Measurements from ENCODE around the gene ZMIZ1. TPM values are rescaled to one million over a fixed set of nuclear protein-coding genes. Genes with fewer than 3 reads are reported as not detected.

Gene ZMIZ1
- total RNA-seq, 1 experiment from 2014 or later: 47.2 TPM

DNA sequence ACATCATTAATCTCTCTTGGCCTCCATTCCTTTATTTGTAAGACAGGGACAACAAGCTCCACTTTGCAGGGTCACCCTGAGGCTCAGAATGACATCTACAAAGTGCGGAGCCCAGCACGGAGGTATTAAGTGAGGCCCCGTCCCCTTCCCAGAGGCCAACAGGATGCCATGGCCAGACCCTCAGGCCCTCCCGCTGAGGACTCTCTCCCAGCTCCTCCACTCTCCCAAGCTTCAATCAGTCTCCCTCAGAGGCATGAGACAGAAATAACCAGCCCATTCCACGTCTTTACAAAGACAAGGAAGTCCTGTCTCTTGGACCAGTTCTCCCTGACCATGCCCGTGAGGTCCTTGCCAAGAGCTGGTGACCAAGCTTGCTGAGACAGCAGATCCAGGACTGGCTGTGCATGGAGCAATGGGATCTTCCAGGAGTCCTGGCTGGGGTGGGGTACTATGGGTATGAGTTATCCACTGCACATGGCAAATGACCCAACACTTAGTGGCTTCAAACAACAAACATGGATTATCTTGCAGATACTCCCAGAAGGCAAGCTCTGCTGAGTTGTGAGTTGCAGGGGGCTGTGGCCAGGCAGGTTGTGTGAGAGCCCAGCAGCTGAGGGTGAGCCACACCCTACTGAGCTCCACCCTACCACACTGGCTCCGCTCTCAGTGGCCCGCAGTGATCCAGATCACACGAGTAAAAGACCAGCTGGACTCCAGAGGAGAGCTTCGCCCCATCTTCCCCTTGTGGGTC is 274.2 kb downstream of the ZMIZ1 start:
- no peak for DNase-seq (ENCODE audit: low read depth)

DNA sequence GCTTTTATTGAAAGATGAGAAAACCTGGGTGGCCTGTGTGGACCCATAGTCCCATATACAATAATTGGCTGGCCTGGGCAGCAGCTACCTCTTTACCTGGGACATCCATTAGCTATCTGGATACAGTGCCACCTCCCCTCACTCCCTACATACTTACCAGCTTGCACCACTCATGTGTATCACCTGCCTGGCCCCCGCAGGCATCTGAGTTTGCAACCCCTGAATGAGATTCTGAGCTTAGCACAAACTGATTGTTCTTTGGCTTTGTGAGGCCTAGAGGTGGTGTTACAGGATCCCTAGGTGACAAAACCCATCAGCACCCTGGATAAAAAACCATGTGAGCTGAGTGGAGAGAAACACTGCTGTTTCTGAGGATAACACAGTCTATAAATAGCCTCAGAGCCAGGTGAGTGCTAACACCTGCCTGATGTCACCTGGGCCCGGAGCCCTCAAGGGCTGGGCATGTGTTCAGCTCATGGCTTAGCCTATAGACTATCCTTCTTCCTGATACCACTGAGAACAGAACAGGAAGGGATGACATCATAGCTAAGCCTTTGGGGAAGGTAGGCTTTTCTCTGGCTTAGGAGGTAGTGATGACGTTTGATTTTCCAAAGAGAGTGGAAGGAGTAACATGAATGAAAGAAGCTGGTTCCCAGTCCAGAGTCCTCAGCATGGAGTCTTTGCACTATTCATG is 275.9 kb downstream of the ZMIZ1 start:
- DNase-seq (ENCODE audit: low read depth): no peak

DNA sequence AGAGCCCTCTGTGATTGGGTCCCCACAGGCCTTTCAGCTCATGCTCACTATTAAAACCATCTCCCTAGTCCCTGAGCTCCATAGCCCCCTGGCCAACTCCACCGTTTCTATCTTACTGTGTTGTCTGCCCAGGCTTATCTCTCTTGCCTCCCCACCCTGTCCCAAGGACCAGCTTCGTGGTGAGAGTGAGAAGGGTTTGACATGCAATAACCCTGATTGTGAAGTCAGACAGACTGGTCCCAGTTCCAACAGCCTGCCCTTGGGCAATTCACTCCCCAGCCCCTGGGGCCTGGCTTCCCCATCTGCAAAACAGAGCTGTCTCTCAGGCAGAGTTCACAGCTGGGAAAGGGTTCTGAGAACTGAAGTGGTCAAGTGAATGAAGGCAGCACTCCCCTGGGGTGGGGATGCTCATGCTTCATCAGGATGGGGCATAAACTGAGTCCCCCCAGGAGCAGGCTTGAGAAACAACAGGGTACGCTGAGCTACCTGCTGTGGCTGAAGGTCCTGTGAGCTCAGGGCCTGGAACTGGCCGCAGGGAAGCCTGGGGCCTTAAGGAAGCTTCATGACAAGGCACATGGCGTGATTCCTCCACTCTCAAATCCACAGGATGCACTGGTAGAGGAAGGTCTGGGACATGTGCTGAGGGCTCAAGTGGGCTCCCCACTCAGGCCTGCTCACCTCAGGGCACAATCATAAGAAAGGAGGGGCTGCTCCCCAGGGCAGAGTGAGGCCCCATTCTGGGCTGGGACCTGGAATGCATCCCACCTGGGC is 276.7 kb downstream of the ZMIZ1 start:
- no peak for DNase-seq (ENCODE audit: low read depth)

DNA sequence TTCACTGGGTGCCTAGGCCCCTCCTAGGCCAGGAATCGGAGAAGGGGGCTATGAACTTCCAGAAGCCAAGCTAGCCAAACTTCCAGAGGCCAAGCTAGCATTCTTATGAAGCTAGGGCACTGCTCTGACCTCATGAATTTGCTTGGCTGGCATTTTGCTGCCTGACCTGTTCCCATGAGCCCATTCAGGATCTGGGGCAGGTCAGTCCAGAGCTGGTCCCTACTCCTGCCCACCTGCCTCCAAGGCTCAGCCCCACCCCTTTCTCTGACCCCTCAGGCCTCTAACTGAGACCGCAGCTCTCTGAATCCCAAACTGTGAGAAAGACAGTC is 277.2 kb downstream of the ZMIZ1 start:
- DNase-seq (ENCODE audit: low read depth): no peak

DNA sequence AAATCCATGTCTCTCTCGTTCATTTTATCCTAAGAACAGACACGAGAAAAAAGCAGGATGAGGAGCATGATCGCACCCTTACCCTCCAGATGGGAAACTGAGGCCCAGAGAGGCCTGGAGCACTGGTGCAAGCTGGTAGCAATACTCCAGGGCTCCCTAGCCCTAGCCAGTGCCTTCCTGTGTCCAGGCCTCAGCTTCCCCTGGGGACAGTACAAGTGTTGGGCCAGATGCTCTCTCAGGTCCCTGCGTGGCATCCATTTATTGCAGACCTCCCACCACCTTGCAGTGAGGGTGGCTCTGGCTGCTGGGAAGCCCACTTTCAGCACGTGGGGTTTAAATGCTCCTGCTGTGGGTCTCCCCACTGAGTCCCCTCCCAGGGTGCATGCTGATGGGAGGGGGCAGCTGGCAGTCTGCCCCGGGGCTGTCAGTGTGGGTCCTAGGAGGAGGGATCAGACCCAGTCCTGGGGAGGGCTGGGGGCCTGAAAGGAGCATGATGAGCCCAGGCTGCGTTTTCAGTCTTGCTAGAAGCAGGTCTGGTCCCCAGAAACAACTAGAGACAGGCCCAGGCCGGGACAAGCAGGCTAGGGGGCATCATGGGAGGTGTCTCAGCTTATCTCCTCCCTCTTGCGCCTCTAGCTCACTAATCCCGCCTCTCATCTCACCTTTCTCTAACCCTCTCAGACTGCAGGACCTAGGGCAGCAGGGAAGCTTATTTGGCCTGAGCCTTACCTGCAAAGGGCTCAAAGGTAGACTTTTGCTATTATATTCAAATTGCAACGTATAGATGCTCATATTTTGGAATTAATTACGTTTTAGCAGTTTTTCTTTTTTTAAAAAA is 277.8 kb downstream of the ZMIZ1 start:
- DNase-seq (ENCODE audit: low read depth): no peak

DNA sequence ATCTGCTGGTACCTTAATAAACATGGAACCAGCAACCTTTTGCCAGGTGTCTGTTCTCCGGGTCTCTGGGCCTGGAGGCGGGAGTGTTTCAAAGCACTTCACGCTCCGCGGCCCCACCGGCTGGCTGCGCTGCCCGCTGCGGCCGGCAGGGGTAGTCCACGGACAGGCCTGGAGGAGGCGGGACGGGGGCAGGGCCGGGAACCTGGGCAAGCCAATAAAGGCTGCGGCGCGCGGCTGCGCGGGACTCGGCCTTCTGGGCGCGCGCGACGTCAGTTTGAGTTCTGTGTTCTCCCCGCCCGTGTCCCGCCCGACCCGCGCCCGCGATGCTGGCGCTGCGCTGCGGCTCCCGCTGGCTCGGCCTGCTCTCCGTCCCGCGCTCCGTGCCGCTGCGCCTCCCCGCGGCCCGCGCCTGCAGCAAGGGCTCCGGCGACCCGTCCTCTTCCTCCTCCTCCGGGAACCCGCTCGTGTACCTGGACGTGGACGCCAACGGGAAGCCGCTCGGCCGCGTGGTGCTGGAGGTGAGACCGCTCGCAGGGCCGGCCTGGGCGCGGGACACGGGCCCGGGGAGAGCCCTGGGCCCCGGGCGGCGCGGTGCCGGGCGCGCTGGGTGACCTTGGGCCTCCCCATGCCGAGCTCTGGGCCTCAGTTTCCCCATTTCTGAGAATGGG is 278.6 kb downstream of the ZMIZ1 start, which contains the start of gene PPIF:
Gene PPIF (plus strand): TSS at position 244 of the 668 bp plus-strand sequence. CDS start 80 bp downstream, at position 324.
- DNase-seq (ENCODE audit: low read depth): peak; percentile 88

DNA sequence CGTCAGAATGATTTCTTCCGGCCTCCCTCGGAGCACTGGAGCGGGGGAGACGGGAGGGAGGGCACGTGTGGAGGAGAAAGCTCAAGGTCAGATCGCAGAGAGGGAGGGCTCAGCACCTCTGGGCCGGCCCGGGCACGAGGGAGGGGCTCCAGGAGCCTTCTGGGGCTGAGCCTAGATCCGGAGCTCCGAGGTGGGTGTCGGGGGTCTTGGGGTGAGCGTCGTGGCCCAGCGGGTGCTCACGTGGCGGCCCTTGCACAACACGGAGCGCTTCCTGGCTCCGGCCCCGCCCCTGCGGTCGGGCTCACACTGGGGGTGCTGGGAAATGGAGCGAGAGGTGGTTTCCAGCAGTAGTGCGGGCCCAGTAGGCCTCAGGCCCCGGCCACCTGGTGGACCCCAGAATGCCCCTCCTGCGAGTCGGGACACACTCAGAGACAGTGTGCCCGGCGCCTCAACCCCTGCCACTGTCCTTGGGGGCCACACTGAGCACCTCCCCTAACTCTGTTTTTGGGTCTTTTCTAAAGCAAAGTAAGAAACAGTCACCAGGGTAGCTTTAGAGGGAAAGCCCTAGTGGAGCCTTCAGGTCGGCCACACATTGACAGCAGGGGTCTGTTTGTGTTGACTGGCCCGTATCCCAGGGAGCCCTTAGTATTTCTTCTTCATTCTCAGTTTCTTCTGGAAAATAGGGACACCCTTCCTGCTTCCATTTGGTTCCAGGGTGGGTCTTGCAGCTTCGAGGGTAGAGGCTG is 279.3 kb downstream of the ZMIZ1 start:
- peak; percentile 62 for DNase-seq (ENCODE audit: low read depth)

DNA sequence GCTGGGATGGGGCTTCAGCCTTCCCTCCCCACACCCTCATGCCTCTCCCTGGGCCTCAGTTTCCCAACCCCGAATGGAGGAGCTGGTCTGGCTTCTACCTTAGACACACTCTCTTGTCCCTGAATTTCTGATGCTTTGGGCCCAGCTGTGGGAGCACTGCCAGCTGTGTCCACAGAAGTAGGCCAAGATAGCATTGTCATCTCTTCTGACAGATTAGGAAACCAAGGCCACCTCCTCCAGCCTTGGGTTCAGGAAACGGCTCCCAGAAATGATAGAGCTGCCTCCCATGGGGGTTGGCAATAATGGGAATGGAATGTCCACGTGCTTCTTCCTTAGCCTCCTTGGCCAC is 279.8 kb downstream of the ZMIZ1 start:
- DNase-seq (ENCODE audit: low read depth): no peak

DNA sequence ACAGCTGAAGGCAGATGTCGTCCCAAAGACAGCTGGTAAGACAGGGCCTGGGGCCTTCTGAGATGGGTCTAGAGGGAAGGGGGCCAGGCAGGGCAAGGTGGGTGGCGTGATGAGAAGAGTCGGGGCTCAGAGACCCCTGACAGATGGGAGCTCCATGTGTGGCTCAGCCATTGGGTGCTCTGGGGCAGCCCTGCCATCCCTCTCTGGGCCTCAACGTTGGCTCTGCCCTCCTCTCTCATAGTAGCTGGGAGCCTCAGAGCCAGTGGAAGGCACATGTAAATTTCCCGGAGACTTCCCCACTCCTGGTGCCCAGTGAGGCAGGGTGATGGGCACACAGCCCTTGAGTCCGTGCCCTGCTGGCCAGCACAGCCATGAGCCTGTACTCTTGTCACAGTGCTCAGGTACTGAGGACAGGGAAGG is 280.3 kb downstream of the ZMIZ1 start:
- DNase-seq (ENCODE audit: low read depth): no peak

DNA sequence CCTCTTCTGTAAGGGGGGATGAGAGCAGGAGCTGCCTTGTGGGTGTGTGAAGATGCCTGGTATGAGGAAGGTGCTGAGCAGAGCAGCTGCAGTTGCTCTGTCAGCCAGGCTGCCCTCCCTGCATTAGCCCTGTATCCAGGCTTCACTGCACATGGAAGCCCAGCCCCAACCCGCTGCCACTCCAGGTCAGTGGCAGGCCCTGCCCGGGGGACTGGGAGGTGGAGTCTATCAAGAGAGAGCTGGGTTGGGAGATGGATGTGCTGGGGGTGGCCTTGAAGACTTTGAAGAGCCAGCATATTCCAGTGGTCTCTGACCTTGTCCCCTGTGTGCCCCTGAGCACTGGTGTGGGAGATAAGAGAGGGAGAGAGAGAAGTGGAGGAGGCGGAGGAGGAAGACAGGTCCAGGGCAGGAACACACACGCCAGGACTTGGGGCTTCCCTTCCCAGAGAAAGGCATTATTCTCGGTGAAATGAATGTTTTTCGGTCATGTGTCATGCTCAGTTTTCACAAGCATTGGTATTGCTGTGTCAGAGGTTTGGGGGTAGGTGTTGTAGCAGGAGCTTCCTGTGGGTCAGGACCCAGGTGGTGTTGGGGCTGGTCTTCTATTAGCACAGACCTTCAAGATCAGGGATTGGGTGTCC is 281.1 kb downstream of the ZMIZ1 start:
- DNase-seq (ENCODE audit: low read depth): no peak

DNA sequence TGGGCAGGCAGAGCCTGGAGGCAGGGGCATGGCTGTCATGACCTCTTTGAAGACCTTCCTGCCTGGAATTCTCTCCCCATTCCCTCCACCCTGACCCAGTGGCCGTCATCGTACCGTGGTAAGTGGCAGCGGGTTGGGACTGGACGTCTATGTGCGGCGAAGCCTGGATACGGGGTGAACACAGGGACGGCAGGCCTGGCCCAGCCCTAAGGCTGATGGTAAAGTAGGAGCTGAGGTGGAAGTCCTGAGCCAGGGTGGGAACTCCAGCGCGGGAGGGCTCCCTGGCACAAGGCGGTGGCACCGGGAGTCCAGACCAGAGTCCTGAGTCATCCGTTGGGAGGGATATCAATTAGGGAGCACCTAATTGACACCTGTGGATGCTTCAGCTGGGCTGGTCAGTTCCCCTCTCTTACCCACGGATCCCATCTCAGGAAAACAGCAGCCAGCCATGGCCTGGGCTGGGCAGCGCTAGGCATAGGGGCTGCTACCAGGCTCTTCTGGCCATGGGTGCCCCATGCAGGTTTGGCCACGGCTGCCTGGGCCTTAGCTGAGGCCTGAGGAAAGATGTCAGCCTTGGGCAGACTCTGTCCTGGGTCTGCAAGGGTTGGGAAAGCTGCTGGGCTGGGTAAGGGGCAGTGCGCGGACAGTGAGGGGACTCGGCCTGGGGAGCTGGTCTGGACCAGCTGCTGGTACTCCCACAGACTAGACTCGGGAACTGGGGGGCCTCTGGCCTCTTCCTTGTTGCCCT is 281.8 kb downstream of the ZMIZ1 start:
- DNase-seq (ENCODE audit: low read depth): no peak

DNA sequence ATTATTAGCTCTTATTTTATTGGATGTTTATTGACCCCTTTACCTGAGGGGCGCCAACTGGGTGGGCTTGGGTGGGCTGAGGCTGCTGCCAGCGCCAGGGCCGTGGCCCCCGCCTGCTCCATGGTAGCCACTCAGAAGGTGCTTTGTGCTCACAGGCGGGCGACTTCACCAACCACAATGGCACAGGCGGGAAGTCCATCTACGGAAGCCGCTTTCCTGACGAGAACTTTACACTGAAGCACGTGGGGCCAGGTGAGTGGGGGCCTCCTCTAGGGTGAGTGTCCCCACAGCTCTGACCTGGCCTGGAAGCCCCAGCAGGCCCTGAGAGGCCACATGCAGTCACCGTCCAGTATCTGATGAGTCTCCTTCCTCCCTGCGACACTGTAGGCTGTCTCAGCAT is 282.6 kb downstream of the ZMIZ1 start:
- no peak for DNase-seq (ENCODE audit: low read depth)

DNA sequence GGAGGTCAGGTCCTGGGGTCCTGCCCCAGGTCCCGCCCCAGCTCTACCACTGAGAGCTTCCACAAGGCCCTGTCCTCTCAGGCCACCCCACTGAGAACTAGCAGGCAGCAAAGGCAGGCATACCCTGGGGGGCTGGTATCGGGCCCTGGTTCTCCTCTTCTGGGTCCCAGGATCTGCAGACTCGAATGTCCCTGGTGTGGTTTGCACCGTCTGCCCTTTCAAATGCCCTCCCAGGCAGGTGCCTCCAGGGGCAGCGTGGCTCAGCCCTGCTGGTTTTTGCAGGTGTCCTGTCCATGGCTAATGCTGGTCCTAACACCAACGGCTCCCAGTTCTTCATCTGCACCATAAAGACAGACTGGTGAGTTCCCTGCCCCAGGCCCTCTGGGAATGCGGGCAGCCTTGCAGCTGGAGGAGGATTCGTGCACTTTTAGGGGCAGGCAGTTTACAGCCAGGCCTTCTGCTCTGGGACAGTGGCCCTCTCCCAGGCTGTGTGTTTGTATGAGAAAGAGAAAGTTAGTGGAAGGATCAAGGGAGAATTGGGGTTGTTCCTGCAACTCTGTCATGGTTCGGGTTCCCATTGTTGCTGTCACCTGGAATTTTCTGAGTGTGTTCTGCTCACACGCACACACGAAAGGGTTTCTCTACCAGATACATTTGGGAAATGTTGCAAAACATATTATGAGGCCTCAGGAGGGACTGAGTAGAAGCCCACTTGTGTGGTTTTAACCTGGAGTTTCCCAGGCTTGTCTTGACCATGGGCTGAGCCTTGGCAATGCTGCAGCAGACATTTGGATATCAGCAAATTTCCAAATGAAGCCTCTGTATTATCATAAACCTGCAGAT is 283.5 kb downstream of the ZMIZ1 start:
- no peak for DNase-seq (ENCODE audit: low read depth)

DNA sequence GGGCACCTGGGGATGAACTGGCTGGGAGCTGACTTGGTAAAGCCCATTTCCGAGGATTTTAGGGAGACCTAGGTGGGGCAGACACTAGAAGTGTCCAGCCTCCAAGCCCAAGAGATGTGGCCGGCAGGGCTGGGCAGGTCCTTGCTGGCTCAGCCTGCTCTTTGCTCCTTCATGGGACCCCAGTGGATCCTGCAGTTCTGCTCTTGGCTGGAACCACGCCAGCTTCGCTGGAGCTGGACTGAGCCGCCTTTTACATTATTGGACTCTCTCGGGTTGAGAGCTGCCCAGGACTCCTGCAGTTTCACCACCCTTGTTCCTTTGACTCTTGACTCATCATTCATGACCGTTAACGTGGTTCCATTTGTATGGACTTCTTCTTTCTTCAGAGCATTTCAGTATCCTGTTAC is 284.2 kb downstream of the ZMIZ1 start:
- no peak for DNase-seq (ENCODE audit: low read depth)

DNA sequence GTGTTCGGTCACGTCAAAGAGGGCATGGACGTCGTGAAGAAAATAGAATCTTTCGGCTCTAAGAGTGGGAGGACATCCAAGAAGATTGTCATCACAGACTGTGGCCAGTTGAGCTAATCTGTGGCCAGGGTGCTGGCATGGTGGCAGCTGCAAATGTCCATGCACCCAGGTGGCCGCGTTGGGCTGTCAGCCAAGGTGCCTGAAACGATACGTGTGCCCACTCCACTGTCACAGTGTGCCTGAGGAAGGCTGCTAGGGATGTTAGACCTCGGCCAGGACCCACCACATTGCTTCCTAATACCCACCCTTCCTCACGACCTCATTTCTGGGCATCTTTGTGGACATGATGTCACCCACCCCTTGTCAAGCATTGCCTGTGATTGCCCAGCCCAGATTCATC is 285.0 kb downstream of the ZMIZ1 start:
- DNase-seq (ENCODE audit: low read depth): no peak

DNA sequence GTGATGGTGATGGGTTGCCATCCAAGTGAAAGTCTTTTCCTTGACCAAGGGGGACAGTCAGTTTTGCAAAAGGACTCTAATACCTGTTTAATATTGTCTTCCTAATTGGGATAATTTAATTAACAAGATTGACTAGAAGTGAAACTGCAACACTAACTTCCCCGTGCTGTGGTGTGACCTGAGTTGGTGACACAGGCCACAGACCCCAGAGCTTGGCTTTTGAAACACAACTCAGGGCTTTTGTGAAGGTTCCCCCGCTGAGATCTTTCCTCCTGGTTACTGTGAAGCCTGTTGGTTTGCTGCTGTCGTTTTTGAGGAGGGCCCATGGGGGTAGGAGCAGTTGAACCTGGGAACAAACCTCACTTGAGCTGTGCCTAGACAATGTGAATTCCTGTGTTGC is 285.4 kb downstream of the ZMIZ1 start:
- no peak for DNase-seq (ENCODE audit: low read depth)

DNA sequence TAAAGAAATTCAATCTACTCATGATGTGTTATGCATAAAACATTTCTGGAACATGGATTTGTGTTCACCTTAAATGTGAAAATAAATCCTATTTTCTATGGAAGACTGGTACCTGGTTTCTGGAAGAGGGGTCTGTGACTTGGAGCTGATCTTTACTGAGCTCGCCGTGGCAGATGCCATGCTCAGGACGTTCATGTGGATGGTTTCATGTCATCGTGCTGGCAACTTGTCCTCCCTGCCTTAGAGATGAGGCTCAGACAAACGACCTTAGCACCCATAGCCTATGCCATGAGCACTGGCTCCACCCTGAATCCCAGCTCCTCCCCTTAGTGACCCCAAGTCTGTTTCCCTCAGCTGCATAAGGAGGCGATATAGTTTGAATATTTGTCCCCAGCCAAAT is 285.8 kb downstream of the ZMIZ1 start:
- no peak for DNase-seq (ENCODE audit: low read depth)

DNA sequence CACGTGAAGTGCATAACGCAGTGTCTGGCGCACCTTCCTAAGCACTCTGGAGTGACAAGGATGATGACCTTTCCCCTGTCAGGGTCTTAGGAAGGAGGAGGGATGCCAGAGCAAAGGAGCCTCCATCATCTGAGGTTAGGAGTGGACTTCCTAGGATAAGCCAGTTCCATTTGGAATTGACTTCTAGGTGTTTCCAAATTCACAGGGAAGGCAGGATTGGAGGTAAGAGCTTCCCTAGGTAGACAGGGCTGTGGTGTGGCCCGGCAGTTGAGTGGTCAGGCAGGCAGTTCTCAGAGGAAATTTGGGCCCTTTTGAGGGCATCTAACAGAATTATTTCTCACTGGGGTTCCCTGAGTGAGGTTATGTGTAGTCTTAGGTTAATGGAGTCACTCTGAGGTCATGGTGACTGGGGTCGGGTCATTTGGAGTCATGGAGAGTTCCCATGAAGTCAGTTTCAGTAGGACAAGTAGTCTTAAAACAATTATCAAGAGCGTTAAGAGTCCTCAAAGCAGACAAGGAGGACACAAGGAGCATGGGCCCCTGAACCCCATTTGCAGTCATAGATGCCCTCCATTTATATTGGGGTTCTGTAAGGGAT is 286.8 kb downstream of the ZMIZ1 start:
- DNase-seq (ENCODE audit: low read depth): no peak
